Activated CD8-positive, alpha-beta memory T cell treated with anti-CD3 and anti-CD28 coated beads, Interleukin-2, amount 50 U/mL, for 24 hours (primary cell): ENCODE results near the gene ARL2BP.

Experiments used
- DNase-seq: peaks from one replicate; pipeline ENCODE4 v3.0.0-alpha.2; 2020; ENCODE audit errors: extremely low read depth

Gene ARL2BP

DNA sequence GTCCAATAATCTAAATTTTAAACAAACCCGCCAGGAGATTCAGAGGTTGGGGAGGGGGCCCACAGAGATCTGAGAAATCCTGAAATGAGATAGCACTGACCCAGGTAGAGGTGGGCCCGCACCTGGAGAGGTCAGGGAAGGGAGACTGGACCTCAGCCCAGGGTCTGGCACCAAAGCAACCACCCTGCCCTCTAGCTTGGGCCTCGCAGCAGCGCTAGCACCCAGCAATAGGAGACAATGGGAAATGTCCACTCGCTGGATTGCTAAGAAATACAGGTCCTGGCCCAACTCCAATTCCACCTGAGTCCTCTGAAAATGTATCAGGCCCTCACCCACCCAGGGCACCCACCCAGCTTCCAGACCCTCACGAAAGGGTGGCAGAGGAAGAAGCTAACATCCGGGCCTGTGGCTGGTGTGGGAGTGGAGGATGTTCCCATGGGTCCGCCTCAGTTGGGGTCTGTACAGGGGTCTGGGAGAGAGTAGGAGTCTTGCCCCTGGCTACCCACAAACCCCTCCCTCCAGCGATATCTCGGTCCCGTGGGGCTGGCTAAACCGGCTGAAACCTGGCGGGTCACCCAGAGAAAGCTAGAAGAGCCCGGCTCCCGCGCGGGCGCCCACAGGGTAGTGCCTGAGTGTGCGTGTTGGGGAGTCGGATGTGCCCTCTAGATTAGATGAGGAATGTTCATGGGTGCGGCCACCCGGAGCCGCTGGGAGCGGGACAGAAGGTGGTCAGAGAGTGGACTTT lies 38.3 kb downstream of the ARL2BP start:
- no peak for DNase-seq

DNA sequence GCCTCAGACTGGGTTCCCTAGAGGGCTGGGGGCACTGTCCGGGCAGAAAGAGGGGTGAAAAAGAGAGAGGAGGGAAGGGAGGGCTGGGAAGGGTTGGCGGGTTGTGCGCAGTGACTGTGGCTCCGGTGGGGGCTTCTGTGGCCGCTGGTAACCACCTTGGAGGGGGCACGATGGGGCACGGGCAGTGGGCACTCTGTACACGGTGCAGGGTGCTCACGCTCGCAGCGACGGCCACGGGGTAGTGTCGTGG lies 38.8 kb downstream of the ARL2BP start:
- no peak for DNase-seq

DNA sequence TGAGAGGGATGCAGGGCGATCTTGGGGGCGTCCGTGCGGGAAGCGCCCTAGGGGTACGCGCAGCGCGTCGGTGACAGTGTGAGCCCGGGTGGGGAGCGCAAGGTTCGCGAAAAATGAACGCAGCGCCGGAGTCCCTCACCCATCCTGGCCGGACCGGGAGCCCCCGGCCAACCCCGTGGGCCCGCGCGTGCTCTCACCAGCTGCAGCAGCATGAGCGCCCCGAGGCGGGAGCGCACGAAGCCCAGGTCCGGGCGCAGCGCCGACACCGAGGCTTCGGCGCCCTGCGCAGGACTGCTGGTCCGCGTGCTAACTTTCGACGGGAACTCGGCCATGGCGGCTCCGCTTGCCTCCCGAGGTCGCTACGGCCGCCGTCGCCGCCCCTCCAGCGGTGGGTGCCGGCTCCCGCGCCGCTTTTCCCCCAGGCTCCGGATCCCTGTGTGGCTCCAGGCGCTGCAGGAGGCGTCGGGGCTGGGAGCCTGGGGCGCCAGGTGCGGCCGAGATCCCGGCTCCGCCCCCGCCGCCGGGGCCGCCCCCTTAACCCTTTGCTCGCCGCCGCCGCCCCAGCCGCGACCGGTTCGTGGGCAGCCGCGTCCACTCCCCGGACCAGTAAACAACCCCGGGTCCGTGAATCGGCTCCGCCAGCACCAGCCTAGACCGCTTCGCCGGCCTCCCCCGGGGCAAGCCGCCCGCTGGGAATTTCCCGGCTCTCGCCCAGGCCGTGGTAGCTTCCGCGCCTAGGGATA lies 39.3 kb downstream of the ARL2BP start, which contains the start of gene PLLP:
Gene PLLP (minus strand): TSS at position 464 of the 743 bp plus-strand sequence. CDS start 132 bp downstream, at position 332.
- no peak for DNase-seq

DNA sequence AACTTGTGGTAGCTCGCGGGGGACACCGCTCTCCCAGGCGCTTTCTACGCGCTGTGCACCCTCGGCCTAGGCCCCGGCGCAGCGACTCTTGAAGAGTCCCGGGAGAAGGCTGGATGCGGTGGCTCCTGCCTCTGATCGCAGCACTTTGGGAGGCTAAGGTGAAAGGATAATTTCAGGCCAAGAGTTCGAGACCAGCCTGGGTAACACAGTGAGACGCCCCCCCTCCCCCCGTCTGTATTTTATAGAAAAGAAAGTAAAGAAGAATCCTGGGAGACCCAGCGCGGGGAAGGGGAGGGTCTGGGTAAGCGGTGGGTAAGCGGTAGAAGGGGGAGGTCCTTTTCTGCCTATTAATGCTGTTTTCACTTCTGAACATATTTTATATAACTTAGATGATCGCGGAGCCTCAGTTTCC lies 39.9 kb downstream of the ARL2BP start:
- no peak for DNase-seq

DNA sequence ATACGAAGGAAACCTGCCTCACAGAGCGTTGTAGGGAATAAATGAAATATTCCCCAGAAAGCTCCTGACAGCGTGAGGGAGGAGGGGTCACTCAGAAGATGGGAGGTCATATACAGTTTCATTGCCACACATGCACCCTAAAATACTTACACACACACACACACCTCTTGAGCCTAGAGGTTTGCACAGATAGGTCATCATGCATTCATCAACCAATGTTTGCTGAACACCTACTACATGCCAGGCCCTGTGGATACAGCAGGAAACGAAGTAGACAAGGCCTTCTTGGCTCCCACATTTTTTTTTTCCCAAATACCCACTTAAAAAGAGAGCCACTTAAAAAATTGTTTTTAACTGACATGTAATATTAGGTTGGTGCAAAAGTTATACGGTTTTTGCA lies 40.3 kb downstream of the ARL2BP start:
- DNase-seq, result no peak

DNA sequence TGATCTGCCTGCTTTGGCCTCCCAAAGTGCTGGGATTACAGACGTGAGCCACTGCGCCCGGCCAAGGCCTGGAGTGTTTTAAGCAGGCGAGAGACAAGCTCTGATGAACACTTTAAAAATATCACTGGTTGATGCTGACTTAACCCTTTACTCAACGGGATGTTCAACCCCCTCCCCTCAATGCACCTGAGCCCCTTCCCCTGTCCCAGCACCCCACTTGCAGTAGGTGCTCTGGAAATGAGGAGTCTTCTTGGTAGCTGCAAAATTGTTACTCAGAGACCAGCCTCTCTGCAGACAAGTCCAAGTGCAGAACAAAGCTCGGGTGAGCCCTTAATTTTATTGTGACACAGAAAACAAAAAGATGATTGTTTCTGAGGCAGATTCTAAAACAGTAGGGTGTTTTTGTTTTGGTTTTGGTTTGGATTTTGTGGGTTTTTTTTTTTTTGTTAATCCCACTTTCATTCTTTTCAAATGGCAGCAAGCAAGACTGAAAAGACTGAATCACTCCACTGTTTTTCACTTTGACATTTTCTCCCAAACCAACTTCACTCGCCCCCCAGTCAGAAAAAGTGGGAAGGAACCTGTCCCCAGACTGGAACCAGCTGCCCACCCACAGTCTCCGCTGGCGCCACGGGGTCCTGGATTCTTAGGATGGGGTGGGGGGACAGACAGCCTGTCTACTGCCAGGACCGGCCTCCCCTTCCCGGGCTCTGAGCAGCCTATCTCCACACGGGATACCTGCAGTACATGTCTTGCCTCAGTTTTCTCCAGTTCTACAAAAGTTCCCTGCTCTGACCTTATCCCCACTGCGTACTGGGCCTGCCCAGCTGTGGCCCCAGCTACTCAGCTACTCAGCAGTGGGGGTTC lies 44.6 kb downstream of the ARL2BP start:
- DNase-seq, result no peak

DNA sequence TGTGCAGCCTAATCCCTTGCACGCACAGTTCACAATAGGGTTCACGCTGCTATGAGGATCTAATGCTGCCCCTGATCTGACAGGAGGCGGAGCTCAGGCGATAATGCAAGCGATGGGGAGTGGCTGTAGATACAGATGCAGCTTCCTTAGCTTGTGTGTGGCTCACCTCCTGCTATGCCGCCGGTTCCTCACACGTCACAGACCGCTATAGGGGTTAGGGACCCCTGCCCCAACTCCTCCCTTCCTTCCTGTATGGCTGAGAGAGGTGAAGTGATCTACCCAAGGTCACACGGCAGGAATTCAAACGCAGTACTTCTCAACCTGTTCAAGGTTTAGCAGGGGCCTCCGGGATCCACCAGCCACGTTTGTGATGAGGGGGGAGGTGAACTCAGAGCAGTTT lies 52.8 kb downstream of the ARL2BP start:
- no peak for DNase-seq

DNA sequence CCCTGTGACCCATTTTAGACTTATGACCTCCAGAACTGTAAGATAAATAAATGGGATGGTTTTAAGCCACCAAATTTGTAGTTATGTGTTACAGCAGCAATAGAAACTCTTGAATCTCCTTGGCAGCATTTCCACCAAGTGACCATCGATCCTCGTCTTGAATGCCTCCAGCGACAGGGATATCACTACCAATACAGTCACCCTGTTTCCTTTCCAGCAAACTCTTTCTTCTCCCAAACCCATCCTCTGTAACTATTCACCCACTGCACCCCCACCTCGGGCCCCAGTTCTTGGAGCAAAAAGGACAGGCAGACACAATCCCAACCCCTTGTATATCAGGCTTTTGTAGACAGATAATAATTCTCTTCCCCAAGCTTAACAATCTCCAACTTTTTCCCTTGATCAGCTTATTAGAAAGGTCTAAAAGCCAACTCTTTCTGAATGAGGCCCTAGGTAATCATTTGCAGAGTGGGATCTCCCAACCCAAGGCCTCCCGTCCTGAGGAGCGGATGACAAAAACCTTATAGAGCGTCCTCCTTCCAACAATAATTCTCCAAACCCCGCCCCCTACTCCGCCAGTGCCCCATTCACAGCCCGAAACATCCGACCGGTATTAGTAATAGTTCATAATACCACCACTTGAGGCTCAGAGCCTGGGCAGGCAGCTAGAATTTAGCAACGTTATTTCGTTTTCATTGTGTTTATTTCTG lies 54.1 kb downstream of the ARL2BP start:
- DNase-seq, result no peak

DNA sequence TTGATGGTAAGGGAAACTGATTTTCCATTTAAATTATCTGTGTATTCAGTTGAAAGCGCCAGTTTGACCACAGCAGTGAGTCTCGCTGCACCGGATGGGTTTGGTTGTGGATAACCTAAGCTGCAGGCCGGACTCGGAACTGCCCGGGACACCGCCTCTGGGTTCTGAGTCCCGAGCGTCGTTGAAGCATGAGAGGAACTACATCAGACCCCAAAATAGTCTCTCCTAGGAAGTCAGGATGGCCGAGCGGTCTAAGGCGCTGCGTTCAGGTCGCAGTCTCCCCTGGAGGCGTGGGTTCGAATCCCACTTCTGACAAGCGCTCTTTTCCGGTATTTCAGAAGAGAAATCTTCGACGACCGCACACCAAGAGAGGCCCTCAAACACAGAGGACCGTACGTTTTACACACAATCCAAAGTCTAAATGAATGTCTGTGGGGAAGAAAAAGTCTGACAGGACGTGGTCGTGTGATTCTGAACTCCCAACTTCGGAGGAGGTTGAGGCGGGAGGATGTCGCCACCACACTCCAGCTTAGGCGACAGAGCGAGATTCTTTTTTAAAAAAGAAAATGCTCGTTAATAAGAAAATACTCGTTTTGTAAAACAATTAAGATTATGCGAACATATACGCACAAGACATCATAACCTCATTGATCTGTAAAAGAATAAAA lies 54.8 kb downstream of the ARL2BP start:
- peak; percentile 72 for DNase-seq

DNA sequence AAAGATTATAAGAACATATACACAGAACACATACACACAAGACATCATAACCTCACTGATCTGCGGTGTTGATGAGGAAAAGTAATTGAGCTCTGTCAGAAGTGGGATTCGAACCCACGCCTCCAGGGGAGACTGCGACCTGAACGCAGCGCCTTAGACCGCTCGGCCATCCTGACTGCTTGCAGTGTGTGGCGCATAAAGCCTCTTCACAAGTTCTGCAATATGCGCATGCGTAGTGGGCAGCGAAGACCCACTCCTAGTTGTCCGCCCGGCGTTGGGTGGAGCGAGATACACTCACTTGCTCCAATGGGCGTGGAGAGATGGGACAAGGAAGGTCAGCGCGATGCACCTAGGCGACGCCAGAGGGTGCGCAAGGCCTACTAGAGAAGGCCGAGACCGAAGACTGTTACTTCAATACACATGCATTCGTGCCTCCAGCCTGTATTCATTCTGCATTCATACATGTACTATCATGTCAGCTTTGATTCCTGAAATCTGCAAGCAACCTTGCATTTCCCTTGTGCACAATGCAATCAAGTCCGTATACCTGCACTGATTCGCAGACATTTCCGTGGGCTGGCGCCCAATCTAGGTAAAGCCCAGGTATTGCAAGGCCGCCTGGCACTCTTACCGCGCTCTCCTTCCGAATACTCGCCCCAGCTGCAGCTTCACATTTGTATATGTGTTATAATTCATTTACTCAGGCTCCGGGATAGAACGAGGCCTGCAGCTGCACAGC lies 55.5 kb downstream of the ARL2BP start:
- peak; percentile 98 for DNase-seq

DNA sequence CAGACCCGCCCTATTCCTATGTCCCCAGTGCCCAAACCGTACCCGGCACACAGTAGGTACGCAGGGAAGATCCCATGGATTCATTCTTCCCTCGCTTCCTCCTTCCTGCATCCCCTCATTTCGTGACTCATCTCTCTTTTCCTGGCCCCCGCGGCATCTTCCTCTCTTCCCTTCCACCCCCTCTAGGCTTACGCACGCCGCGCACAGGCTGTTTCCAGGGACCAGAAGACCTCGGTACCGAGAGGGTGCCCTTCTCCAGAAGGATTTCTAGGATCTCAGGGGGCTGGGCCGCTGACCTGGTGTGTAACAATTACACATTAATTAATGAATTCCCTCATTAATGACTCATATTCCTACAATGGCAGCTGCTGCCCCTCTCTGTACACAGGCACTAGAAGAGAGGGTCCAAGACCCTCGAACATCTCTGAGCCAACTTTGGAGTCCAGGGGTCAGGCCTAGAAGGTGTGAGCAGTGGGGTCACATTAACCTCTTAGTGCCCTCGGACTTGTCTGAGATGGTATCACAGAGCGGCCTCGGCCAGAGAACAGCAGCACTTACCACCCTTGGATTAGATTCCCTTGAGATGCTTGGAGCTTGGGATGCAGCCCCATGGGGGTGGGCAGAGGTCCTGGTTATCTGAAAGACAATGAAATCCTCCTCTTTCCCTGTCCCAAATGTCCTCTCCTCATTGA lies 56.2 kb downstream of the ARL2BP start:
- no peak for DNase-seq
